H1 (cell line): Measurements from ENCODE around the gene FLT1. TPM values are rescaled to one million over a fixed set of nuclear protein-coding genes. Genes with fewer than 3 reads are reported as not detected.

ENCODE experiments used
- CTCF ChIA-PET: fragments of 300-600 bp; sonication (Branson Sonifier 250); formaldehyde crosslinking; loops from one replicate; lab custom pipeline; 2021; ENCODE audit not compliant: partially characterized antibody; lab: Charles Lee
- POLR2A ChIA-PET: fragments of 300-600 bp; sonication (Branson Sonifier 250); formaldehyde crosslinking; loops from one replicate; lab custom pipeline; 2021; ENCODE audit warnings: inconsistent platforms; ENCODE audit not compliant: partially characterized antibody; lab: Charles Lee
- DNase-seq, 2 experiments: peaks; one replicate each; pipeline versions ENCODE4 v3.0.0 to v3.0.0-alpha.2; 2010 to 2022; ENCODE audit warnings: low spot score in 2 of 2, low read depth in 1 of 2, mixed read lengths in 1 of 2
- FAIRE-seq: peaks from 2 replicates; lab custom pipeline; 2011; peaks lifted over from hg19 to GRCh38; lab: Jason Lieb, UNC
- H2AFZ ChIP-seq: 2 replicates; pipeline ENCODE4 v1.8.1; 2012; ENCODE audit warnings: low read length, inconsistent platforms
- H2AK5ac ChIP-seq: 2 replicates; pipeline ENCODE4 v1.6.1; 2013; ENCODE audit warnings: low read depth, low read length
- H2BK120ac ChIP-seq: replicated peaks from 2 replicates; pipeline ENCODE3; 2013; ENCODE audit warnings: low read depth, low read length, inconsistent platforms
- H2BK12ac ChIP-seq: 2 replicates; pipeline ENCODE4 v1.6.1; 2013; ENCODE audit warnings: low read depth, low read length
- H2BK15ac ChIP-seq: 2 replicates; pipeline ENCODE4 v1.6.1; 2013; ENCODE audit warnings: low read length
- H2BK20ac ChIP-seq: 2 replicates; pipeline ENCODE4 v1.6.1; 2013; ENCODE audit warnings: low read length
- H2BK5ac ChIP-seq: 2 replicates; pipeline ENCODE4 v1.6.1; 2013; ENCODE audit warnings: low read depth, low read length
- H3K14ac ChIP-seq: 2 replicates; pipeline ENCODE4 v1.6.1; 2013; ENCODE audit warnings: inconsistent platforms; ENCODE audit not compliant: insufficient read length
- H3K18ac ChIP-seq: 2 replicates; pipeline ENCODE4 v1.6.1; 2013; ENCODE audit warnings: low read length; ENCODE audit errors: extremely low read depth
- H3K23ac ChIP-seq: 2 replicates; pipeline ENCODE4 v1.6.1; 2013; ENCODE audit warnings: inconsistent platforms; ENCODE audit not compliant: insufficient read length
- H3K23me2 ChIP-seq: 2 replicates; pipeline ENCODE4 v1.6.1; 2013; ENCODE audit warnings: low read depth, low read length
- H3K27ac ChIP-seq: 2 replicates; pipeline ENCODE4 v1.6.1; 2011; ENCODE audit warnings: low read depth, low read length, inconsistent platforms
- H3K27me3 ChIP-seq, 4 experiments: replicated peaks in 1 of 4; 1 replicate in 1 of 4; 2 replicates in 3 of 4; pipeline versions ENCODE4 v1.6.1 to v1.8.1; 2011 to 2013; ENCODE audit warnings: low read length in 3 of 4, mild to moderate bottlenecking in 3 of 4, inconsistent platforms in 2 of 4, mixed read lengths in 2 of 4, moderate library complexity in 1 of 4; ENCODE audit not compliant: control insufficient read depth in 3 of 4, insufficient read depth in 3 of 4; ENCODE audit errors: extremely low read depth in 1 of 4
- H3K36me3 ChIP-seq, 4 experiments: 2 replicates each; pipeline versions ENCODE4 v1.6.1 to v1.8.1; 2011 to 2013; ENCODE audit warnings: mild to moderate bottlenecking in 4 of 4, low read length in 3 of 4, moderate library complexity in 2 of 4, control low read depth in 1 of 4, inconsistent platforms in 1 of 4; ENCODE audit not compliant: insufficient read depth in 4 of 4, control insufficient read depth in 2 of 4
- H3K4ac ChIP-seq: replicated peaks from 2 replicates; pipeline ENCODE3; 2013; ENCODE audit warnings: low read length, low read depth, mixed read lengths, inconsistent platforms; ENCODE audit not compliant: insufficient read length
- H3K4me1 ChIP-seq, 4 experiments: replicated peaks in 1 of 4; 1 replicate in 1 of 4; 2 replicates in 3 of 4; pipeline versions ENCODE4 v1.6.1 to v1.8.1; 2011 to 2013; ENCODE audit warnings: low read length in 3 of 4, inconsistent platforms in 2 of 4, mixed read lengths in 1 of 4; ENCODE audit not compliant: insufficient read depth in 4 of 4, control insufficient read depth in 3 of 4
- H3K4me2 ChIP-seq, 2 experiments: 2 replicates each; pipeline versions ENCODE4 v1.6.1 to v1.8.1; 2011 to 2013; ENCODE audit warnings: low read depth in 2 of 2, low read length in 2 of 2, control low read depth in 1 of 2, inconsistent platforms in 1 of 2, mild to moderate bottlenecking in 1 of 2; ENCODE audit not compliant: insufficient read depth in 1 of 2
- H3K4me3 ChIP-seq, 4 experiments: fragments of 200-600, 300-600 bp in 1 of 4; sonication (generic), shearing (Covaris generic), sonication (Bioruptor Twin) in 1 of 4; 2 replicates each; pipeline versions ENCODE4 v1.5.1 to v1.8.1; 2011 to 2016; ENCODE audit warnings: low read length in 4 of 4, low read depth in 3 of 4, control low read depth in 2 of 4, inconsistent platforms in 2 of 4, mild to moderate bottlenecking in 2 of 4, mixed read lengths in 1 of 4, moderate library complexity in 1 of 4; ENCODE audit not compliant: insufficient read depth in 2 of 4; ENCODE audit errors: extremely low read depth in 1 of 4
- H3K56ac ChIP-seq: replicated peaks from 2 replicates; pipeline ENCODE3; 2013; ENCODE audit warnings: low read depth, mild to moderate bottlenecking, mixed read lengths, low read length, inconsistent platforms; ENCODE audit not compliant: insufficient read length
- H3K79me1 ChIP-seq: 2 replicates; pipeline ENCODE4 v1.6.1; 2013; ENCODE audit warnings: low read depth, low read length, control low read depth
- H3K79me2 ChIP-seq, 2 experiments: 2 replicates each; pipeline versions ENCODE4 v1.6.1 to v1.8.1; 2012 to 2013; ENCODE audit warnings: low read length in 2 of 2, mild to moderate bottlenecking in 2 of 2, inconsistent platforms in 1 of 2; ENCODE audit not compliant: insufficient read depth in 2 of 2, control insufficient read depth in 1 of 2
- H3K9ac ChIP-seq, 4 experiments: replicated peaks in 1 of 4; 1 replicate in 1 of 4; 2 replicates in 3 of 4; pipeline versions ENCODE4 v1.6.1 to v1.8.1; 2011 to 2013; ENCODE audit warnings: low read depth in 3 of 4, low read length in 3 of 4, control low read depth in 2 of 4, mild to moderate bottlenecking in 2 of 4, moderate library complexity in 2 of 4, inconsistent platforms in 1 of 4; ENCODE audit errors: extremely low read depth in 1 of 4
- H3K9me3 ChIP-seq, 2 experiments: 2 replicates each; pipeline versions ENCODE4 v1.6.1 to v1.8.1; 2012 to 2013; ENCODE audit warnings: mild to moderate bottlenecking in 2 of 2, moderate library complexity in 2 of 2, control low read depth in 1 of 2, inconsistent platforms in 1 of 2, low read depth in 1 of 2, low read length in 1 of 2, mixed read lengths in 1 of 2; ENCODE audit not compliant: insufficient read depth in 2 of 2
- H4K20me1 ChIP-seq, 2 experiments: replicated peaks in 1 of 2; 2 replicates each; pipeline versions ENCODE3 to v1.8.1; 2011 to 2013; ENCODE audit warnings: inconsistent platforms in 2 of 2, low read length in 2 of 2, mild to moderate bottlenecking in 1 of 2; ENCODE audit not compliant: insufficient read depth in 2 of 2, control insufficient read depth in 1 of 2
- H4K5ac ChIP-seq: 2 replicates; pipeline ENCODE4 v1.6.1; 2013; ENCODE audit warnings: low read length, low read depth, mixed read lengths, inconsistent platforms; ENCODE audit not compliant: insufficient read length
- H4K8ac ChIP-seq: 2 replicates; pipeline ENCODE4 v1.8.0; 2013; ENCODE audit warnings: mild to moderate bottlenecking, moderate library complexity, low read length, inconsistent platforms; ENCODE audit not compliant: insufficient read depth; ENCODE audit errors: extremely low read depth
- H4K91ac ChIP-seq: replicated peaks from 2 replicates; pipeline ENCODE3; 2013; ENCODE audit warnings: low read length, mixed read lengths, inconsistent platforms; ENCODE audit not compliant: insufficient read length
- EGR1 ChIP-seq: IDR thresholded peaks from 2 replicates; pipeline ENCODE4 v1.6.1; 2011; ENCODE audit warnings: low read depth, low read length, borderline replicate concordance
- JUN ChIP-seq: IDR thresholded peaks from 2 replicates; pipeline ENCODE4 v1.6.1; 2011; ENCODE audit warnings: low read depth, mild to moderate bottlenecking, improper control_type of control experiment, low read length
- JUND ChIP-seq: IDR thresholded peaks from 2 replicates; pipeline ENCODE4 v1.6.1; 2011; ENCODE audit warnings: mild to moderate bottlenecking, improper control_type of control experiment, low read length
- RAD21 ChIP-seq, 2 experiments: IDR thresholded peaks in 1 of 2; conservative IDR thresholded peaks in 1 of 2; 2 replicates each; pipeline ENCODE4 v1.6.1; 2011; ENCODE audit warnings: low read depth in 2 of 2, low read length in 2 of 2, improper control_type of control experiment in 1 of 2, inconsistent platforms in 1 of 2, mild to moderate bottlenecking in 1 of 2, moderate library complexity in 1 of 2
- WGBS, 2 experiments: shearing (Covaris generic) in 1 of 2; methylation state at CpG; one replicate each; pipeline versions ENCODE4 v1.1.6 to v1.1.7; 2013 to 2015; ENCODE audit warnings: low lambda C conversion rate in 2 of 2, mixed read lengths in 2 of 2, inconsistent platforms in 1 of 2, low coverage in 1 of 2, missing lambda C conversion rate in 1 of 2; ENCODE audit not compliant: insufficient replicate concordance in 2 of 2, insufficient coverage in 1 of 2, insufficient read length in 1 of 2; ENCODE audit errors: extremely low coverage in 1 of 2, missing lambda C conversion rate in 1 of 2; 5-methylcytosine and 5-hydroxymethylcytosine counted together
- polyA plus RNA-seq, 7 experiments: library from polyadenylated mRNA; depleted of rRNA in 3 of 7; stranded (reverse) in 5 of 7; unstranded in 2 of 7; fragments of >200 nt in 5 of 7; fragments of 200-250 nt in 2 of 7; gene quantifications; 1 replicate in 5 of 7; 2 replicates in 1 of 7; 4 replicates in 1 of 7; pipeline versions ENCODE4 v1.2.1 to v1.2.3, GENCODE V29; 2011 to 2013; ENCODE audit warnings: missing spikeins in 2 of 7, mixed read lengths in 2 of 7
- total RNA-seq: library from RNA; stranded (reverse); fragmentation: NEBNext Ultra II Directional; extraction: Animal tissue kit (Norgen Biotek cat#: 25700); gene quantifications from 2 replicates; pipeline ENCODE4 v1.2.1, GENCODE V29; 2021

The FLT1 gene
- total and polyA plus RNA-seq, 2 of the 8 experiments (the other 6 are each of a cell fraction or from before 2014, with no cell fraction given): 19.7 to 90.2 TPM

GRCh38 chr13:28503182-28503967, 8.4 kb upstream of the FLT1 start:
- 0 out of 4 replicates have a peak overlapping the region, but pooled peaks of 1 of the 2 experiments have one; percentile 6 for H3K4me2 ChIP-seq
- H4K8ac ChIP-seq: no peak overlapping the region
- no peak overlapping the region for H2BK12ac ChIP-seq
- no peak overlapping the region for H3K18ac ChIP-seq
- no peaks in the 10 kb centered on the region for H3K79me1 ChIP-seq
- H2BK5ac ChIP-seq: no peak overlapping the region
- ChIA-PET POLR2A (interaction anchor here (1.5 to 1.6 kb wide), 2 partner anchors 25 to 65 kb away, joined by 3 read pairs; no protein-coding TSS in a partner anchor), CTCF (no interaction called here)
- H3K23ac ChIP-seq: no peak overlapping the region
- TF ChIP-seq EGR1 (no peak), JUND (peak; percentile 77; the same call in 1 of the 2 replicates), RAD21 (IDR thresholded peaks at IDR 0.05 in 1 of 2, conservative IDR thresholded peaks at IDR 0.05 in 1 of 2; ENCODE audit: low read depth in 2 of 2, low read length in 2 of 2) (peak in 1 of 2 experiments; percentile 13; a peak in 1 of 4 replicates), JUN (0 out of 2 replicates have a peak, but pooled peaks have one; percentile 38)
- no peak overlapping the region for H3K14ac ChIP-seq
- no peaks in the 10 kb centered on the region; a peak in 1 of 7 replicates for H3K27me3 ChIP-seq
- H3K36me3 ChIP-seq: no peaks in the 10 kb centered on the region
- H3K27ac ChIP-seq: no peak overlapping the region
- WGBS, 2 experiments: 77% methylated on average over 6 of the region's 6 CpGs; no CpG with 5 or more reads in 1 of the 2 experiments
- H3K56ac ChIP-seq: no peak overlapping the region
- no peak overlapping the region for H4K5ac ChIP-seq
- FAIRE-seq: peak; percentile 93
- no peak overlapping the region for H3K4me3 ChIP-seq
- H3K9me3 ChIP-seq: no peaks in the 10 kb centered on the region
- H2BK120ac ChIP-seq: no peak overlapping the region
- no peaks in the 10 kb centered on the region for H3K23me2 ChIP-seq
- no peak overlapping the region for H4K91ac ChIP-seq
- peaks cover 0 to 5% (median 2%) of the 10 kb centered on the region in 4 experiments; a peak in 5 of 7 replicates for H3K4me1 ChIP-seq
- no peaks in the 10 kb centered on the region for H3K79me2 ChIP-seq
- no peak overlapping the region for H2BK20ac ChIP-seq
- H2BK15ac ChIP-seq: no peak overlapping the region
- no peak overlapping the region for H2AK5ac ChIP-seq
- DNase-seq: no peak
- H2AFZ ChIP-seq: peak overlapping the region; percentile 22; the same call in 1 of the 2 replicates
- H3K4ac ChIP-seq: no peak overlapping the region
- H4K20me1 ChIP-seq: no peaks in the 10 kb centered on the region
- no peak overlapping the region for H3K9ac ChIP-seq
